ENCODE data around the gene ZFHX3.

Gene ZFHX3

DNA sequence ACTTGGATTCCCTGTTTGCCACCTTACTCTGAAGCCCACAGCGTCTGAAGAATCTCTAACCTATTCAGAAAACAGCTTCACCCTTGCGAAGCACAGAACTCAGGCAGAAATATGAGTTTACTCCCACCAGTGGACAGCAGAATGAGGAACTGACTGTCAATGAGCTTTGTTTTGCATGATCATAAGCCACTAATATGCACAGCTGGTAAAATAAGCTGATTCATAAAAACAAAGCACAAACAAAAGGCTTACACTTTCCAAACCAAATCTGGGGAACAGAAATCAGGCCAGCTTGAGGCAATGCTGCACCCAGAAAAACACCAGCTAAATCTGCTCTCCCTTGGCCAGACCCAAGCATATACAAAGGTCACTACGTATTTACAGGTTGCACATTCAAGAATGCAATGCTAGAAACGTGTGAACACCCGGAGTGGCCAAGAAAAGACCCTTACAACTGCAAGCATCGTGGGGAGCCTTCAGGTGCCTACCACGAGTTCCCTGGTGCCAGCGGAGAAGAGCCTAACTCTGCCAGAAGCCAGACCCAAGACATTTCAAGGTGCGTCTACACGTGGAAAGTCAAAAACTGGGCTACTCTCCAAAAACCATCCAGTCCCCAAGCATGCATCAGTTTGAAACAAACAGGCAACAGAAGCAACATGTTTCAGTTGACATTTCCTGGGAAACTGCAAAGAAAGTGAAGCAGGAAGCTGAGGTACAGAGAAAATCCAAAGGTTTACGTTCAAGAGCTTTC, 207.1 kb downstream of the ZFHX3 start:
- DNase-seq: no peak

DNA sequence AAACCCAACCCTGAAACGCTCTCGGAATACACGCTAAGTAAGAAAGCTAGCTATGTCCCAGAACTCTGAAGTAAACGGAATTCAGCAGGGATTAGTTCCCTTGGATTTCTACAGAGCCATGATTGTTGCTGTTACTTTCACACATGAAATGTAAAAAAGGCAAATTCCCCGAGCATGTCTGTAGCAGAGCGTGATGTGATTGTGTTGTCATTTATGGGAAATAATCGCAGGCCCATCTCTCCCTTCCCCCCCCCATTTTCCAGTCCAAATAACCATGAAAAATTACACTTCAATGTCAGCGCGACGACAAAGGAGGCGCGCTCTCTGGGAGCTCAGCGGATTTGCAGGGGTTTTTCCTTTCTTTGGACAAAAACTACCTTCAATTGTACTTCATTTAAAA, 209.0 kb downstream of the ZFHX3 start:
- no peak for DNase-seq

DNA sequence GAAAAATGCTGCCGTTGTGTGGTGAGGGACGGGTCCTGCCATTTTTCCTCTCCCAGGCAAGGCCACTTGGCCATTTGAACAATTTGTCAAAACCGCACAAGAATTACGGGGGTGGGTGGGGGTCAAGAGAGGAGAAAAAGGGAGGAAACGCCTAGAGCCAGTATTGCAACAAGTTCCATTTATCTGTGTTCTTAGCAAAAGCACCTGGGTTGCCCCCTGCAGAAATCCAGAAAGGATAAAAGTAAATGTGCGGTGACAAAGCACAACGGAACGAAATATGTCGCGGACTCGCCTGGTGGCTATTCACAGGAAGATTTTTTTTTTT, 209.4 kb downstream of the ZFHX3 start:
- DNase-seq: no peak

DNA sequence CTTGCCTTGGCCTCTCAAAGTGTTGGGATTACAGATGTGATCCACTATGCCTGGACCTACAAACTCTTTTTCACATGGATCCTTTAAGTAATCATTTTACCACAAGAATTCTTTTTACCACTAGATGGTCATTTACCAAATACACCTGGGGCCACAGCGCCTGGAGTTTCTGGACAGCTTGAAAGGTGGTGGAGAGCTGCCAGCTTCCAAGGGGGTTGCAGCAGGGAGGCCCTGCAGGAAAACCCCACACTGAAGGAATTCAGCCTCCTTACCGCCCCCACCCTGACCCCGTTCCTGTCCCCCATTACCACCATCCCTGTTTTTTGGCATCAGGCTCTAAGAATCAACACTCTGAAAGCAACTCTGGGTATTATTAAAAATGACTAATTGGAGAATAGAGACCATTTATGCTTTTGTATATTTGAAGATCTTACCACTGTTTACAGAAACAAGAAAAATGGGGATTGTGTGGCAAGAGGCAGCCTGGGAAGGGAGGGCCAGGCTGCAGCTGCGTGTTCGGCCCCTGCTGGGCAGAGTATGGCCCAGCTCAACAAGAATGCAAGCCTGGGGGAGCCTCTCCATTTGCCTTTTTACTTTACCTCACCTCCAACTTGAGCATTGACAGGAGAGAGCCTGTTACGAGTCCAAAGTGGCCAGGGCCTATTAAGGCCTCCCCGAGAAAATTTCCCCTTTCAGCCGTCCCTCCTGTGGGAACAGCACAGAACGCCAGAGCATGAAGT, 209.9 kb downstream of the ZFHX3 start:
- no peak for DNase-seq

DNA sequence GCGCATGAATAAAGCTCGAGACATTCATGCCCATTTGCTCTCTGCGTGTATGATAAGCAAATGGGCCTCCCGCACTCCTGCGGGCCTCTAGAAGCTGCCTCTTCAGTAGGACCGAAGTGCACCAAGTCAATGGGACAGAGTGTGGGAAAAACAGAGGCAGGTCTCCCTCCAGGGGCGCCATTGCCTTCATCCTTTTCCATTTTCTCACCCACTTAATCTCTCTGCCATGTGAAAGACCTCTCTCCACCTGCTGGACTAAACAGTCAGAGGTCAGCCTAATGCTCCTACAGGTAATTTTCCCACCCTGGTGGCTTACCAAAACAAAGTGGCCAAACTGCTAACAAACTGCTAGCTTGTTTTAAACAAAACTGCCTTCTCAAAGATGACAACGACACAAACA, 210.9 kb downstream of the ZFHX3 start:
- DNase-seq: no peak

DNA sequence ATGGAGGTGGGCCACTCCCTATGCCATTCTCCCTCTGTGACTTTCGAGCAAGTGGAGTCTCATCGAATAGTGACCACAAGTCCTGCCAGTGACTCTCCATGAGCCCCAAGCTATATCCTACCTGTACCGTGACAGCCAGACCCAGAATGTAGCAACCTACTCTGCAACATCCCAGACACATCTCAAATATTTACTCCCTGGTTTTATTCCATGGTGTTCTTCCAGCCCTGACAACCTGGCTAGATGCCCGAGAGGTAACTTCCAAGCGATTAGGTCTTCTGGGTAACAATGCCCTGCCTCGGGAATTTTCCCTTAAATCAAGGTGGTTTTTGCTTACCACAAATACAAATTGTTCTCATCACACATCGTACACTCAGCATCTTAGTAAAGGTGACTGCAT, 211.7 kb downstream of the ZFHX3 start:
- no peak for DNase-seq

DNA sequence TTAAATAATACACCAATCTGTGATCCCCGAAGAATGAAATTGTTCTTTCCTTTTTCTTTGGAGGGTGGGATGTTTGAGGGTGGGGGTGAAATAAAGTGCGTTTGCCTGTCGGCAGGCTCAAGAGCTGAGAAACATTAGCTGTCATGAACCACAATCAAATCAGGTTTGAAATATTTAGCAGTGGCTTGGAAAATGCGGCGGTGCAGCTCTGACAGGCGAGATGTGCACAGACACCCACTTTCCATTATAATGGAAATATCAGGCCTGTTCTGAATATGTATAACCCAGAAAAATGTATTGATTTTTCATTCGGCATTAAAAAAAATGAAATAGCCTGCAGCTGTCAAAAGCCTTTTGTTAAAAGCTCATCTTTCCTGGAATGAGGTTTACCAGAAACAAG, 212.8 kb downstream of the ZFHX3 start:
- DNase-seq: no peak

DNA sequence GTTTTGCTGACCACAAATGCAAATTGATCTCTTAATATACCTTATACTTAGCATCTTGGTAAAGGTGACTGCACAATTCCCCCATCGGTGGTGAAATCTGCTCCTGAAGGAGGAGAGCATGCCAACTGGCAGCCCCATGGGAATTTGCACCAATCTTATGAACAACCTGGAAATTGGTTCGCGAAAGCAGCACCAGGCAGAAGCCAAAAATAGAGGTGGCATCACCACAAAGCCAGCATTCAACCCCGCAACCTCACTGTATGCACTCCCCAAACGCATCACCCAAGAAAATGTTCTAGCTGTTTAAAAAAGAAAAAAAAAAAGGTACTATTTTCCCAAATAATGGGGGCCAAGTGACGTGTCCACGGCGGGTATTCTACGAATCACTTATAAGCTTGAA, 213.4 kb downstream of the ZFHX3 start:
- no peak for DNase-seq

DNA sequence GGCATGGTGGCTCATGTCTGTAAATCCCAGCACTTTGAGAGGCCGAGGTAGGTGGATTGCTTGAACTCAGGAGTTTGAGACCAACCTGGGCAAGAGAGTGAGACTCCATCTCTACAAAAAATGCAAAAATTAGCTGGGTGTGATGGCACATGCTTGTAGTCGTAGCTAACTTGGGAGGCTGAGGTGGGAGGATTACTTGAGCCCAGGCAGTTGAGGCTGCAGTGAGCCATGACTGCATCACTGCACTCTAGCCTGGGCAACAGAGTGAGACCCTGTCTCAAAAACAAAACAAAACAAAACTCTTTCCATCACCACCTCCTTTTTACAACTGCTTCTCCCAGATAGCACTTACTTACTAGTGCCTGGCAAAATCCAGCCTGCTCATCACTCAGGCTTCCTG, 214.0 kb downstream of the ZFHX3 start:
- no peak for DNase-seq

DNA sequence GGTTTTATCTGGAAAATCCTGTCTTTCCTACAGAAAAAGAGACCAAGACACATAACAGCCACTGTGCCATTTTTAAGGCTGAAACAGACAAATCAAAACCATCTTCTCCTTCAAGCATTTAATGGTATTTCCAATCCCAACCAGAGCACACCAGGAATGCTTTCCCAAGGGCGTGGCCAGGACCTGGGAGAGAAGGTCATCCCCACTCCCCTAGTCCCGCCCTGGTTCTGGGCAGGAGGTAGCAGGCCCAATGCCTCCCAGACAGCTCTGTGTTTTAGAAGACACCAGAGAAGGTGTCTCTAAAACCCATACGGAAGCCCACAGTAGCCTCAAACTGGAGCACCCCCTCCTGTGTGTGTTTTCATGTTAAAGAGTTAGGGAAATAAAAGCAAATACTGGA, 214.4 kb downstream of the ZFHX3 start:
- no peak for DNase-seq

DNA sequence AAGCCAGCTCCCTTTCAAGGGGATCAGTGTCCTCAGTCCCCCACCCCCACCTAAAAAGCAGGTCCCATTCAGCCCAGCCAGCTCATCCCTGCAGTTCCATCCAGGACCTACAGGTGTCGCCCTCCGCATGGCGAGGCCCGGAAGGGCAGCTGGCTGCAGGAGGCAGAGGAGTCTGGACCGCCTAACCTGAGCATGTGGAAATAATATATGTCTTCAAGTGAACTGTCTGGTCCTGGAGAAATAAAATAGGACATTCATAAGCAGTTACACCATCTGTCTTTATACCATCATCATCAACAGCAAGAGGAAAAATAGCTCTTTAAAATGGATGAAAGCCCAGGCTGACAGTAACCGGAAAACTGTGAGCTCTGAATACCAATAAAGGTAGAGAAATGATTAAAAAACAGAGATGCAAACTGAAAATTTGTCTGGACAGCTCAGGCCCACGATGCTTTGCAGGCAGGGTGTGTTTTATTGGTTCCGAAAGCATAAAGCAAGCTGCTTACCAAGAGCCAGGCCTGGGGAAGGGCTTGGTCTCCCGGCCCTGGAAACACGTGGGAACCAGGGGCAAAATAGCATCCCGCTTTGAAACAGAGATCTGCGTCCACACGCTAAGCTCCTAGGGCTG, 215.2 kb downstream of the ZFHX3 start:
- peak; percentile 34 for DNase-seq

DNA sequence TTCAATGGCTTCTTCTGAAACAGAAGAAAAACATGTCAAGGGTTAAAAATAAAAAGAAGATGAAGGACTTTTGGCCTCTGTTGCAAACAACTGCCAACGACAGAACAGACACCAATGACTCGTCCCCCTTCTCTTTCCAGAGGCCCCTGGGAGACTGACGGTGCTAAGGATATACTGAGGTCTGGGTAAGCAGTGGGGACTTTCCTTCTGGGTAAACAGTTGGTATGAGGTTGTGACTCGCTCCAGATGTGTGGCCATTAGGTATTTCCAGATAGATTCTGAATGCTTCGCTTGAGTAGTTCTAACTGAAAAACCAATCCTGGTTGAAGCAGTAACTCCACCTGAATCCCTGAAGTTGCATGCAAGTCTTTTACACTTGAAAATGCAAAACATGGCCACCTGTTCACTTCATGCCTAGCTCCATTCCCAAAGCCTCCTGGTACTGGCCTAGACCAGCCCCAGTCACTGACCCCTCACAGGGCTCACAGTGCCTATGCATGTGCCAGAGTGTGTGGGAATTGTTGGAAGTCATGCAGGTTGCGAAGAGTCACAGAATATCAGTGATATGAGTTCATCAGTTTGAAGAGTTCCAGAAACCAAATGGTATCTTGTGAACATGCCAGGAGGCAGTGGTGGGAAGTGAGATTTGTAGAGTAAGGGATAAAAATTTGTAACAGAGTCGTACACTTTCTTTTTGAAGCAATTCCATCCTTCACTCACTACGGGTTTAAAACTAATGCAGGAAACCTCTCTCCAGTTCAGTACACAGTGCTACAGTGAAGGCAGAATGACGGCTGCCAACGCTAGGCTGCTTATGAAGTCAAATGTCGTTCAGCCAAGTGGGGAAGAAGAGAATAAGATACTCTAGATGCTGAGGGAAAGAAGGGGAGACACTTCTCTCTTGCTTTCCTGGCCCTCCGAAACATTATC, 217.8 kb downstream of the ZFHX3 start:
- no peak for DNase-seq

DNA sequence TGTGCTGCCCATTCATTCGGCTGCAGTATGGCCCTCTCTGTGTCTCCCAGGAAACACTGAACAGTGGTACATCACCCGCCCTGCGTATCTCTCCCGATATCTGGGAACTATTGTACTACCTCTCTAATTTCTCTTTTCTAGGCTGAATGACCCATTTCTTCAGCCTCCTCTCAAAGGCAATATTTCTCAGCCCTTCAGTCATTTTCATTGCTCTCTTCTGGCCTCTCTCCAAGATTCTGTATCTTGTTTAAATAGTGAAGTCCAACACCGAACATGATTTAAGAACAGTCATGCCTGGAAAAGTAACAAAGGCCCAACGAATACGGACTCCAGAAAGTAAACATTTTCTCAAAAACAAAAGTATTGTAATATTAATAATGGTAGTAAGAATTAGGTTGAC, 220.1 kb downstream of the ZFHX3 start:
- no peak for DNase-seq

DNA sequence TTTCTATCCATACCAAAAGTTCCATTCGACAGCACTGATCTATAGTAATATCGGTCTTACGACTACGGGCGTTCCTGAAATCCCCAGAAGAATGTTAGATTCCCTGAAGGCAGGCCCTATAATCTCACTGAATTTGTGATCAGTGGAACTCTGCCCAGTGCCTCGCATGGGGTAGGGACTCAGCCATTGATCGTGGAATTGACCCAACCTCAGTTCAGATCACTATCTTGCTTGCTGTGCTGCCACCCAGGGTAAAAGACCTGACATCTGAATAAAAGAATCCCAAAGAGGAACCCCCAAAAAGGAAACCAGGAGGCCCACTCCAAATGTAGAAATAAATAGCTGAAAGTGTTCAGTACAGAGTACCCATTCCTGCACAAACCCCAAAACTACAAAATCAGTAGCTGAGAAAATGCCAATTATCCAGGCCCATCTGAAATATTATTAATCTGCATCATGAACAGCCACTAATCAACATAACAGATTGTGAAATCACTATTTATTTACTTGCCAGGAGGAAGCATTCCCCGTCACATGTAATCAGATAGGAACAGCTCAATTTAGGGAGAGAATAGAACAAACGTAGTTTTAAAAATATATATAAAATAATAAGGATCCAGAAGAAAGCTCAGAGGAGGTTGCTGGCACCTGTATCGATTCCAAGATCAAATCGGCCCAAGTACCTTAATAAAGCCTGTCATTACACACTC, 221.9 kb downstream of the ZFHX3 start:
- DNase-seq: no peak

DNA sequence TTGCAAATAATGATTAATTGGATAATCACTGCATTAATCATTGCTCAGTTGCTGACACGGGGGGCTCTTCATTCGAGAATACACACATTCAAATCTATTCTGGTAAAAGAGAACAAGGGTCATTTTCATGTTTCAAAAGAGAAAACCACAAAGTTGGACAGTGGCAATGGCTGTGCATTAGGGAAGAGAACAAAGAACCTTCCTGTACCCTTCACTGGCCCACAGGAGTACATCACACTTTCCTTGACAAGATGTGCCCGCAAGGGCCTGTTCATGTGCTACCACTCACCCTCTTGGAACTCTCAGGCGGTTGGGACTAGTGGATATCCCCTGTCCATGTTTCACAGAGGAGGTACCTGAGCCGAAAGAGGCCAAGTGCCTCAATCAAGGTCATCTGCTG, 223.2 kb downstream of the ZFHX3 start:
- DNase-seq: no peak

DNA sequence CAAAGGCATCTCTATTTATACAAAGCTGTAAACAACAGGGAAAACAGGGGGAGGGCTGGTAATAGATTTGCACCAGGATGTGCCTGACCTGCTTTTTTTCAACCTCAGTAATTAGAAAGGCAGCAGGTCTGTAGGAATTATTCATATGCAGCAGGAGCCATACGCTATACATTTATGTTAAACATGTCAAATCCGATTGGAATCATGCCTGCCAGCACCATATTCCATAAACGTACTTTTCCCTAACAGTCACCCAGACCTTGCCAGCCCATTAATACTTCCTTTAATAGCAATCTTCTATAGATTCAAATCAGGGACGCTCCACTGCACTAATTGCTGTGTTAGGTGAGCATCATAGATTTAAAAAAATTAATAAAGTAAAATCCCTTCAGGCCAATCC, 223.9 kb downstream of the ZFHX3 start:
- no peak for DNase-seq

DNA sequence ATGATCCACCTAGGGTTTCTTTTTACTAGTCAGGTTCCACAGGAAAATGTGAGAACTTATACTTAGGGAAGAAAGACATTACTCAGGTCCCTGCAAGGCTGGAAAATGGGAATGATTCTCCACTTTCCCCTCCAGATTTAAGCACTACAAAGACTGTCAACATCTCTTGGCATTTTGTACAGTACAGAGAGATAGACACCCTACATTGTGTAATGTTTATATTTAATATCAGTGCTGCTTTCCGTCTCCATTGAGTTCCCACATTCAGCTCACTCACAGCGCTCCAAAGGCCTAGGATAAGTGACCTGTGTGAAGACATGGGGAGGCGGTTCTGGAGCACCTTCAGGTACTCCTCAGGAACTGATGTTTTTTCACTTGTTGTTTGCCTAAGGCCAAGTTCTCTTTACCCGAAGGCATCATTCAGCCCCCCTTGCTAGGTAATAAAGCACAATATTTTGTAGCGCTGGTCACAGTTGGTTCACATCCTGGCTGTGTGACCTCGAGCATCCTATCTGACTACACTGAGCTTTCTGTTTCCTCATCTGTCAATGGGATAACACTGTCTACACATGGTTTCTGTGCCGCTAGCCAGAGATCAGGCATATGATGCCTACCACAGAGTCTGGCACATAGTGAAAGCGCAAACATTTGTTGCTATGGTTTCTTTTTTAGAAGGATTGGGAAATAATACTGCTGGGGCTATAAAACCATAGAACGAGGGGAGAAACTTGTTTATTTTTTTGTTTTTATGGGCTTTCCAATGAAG, 226.6 kb downstream of the ZFHX3 start:
- DNase-seq: no peak

DNA sequence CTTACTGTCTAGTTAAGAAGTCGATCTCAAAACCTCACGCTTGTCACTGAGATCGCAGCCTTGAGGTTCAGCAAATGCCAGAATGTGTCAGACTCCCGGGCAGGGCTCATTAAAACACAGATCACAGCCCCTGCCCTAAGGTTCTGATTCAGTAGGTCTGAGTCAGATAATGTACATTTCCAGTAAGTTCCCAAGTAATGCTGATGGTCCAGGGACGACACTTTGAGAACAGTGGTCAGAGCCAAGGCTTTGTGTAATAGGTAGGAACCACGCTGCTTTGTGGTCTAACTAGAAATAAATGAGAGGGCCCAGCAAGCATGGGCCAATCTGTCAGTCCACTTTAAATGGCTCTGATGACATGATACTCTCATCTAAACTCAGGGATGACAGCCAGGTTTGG, 228.6 kb downstream of the ZFHX3 start:
- no peak for DNase-seq

DNA sequence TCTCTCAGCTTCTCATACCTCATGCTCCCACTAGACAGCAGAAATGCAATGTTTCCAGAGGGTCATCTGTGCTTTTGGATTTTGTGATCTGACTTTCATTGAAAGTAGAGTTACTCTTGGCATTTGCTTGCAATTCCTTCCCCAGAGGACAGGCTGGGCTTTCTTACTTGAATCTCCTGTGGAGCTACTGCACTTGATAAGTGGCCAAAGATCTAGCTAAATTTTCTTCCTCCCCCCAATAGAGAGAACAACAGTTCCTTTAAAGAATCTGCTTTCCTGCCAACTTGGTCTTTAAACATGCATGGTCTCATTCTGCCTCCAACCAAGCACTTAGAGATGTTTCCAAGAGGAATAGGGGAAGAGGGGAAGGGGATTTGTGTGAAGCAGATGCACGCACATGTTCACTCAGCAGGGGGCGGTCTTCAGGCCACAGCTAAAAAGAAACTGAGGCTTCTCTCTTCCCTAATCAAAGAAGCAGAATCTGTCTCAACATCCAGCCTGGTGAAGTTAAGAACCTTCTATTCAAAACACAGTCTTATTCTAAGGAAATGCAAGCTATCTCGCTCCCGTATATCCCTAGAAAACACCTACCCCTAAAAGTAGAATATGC, 229.6 kb downstream of the ZFHX3 start:
- DNase-seq: no peak

DNA sequence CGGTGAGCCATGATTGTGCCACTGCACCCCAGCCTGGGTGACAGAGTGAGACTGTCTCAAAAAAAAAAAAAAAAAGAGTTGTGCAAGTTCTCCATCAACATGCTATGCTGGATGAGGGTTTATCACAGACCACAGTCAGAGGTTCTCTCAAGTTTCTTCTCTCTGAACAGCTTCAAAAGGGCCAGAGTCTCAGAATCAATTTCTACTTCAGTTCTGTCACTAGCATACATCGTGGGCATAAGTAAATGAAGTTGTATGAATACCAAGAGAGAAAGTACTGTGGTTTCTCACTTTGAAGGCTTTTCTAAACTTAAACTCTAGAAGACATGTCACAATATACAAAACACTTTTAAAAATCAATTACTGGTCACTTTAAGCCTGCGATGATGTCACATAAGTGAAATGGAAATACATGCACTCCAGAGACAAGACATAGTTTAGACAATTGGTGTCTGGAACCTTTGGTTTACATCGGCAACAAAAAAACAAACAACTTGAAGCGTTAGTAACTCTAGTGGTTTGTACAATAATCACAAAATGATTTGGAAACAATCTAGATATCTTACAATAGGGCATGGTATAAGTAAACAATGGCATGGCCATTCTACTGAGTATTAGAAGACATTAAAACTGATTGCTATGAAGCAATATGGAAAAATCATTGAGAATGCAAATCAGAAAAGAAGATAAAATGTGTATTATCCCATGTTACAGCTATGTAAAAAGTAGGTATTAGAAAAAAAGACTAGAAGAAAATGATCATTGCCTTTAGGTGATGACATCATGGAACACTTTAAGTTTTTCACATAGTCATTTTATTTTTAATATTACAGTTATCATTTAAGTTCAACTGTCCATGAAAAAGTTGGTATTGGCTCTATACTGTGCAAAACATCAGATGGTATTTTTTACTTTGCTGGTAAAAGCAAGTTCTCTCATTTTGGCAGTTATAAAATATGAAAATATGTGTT, 232.3 kb downstream of the ZFHX3 start:
- no peak for DNase-seq
